DND-41 (cell line): ENCODE data around the gene BMP4.

Experiments used
- ATAC-seq: fragments of 200-7000 bp; cut with Tn5 transposase; 3 replicates; pipeline ENCODE4 v1.9.1; 2021; ENCODE audit warnings: low read depth; ENCODE audit not compliant: insufficient read depth
- DNase-seq: peaks from one replicate; pipeline ENCODE4 v3.0.0-alpha.2; 2020
- H2AFZ ChIP-seq: 2 replicates; pipeline ENCODE4 v1.6.0; 2012; ENCODE audit warnings: low read depth, low read length
- H3K27ac ChIP-seq: 2 replicates; pipeline ENCODE4 v1.5.1; 2012; ENCODE audit warnings: low read length, inconsistent platforms
- H3K27me3 ChIP-seq: fragments of 200-600 bp; sonication (generic); 2 replicates; pipeline ENCODE4 v1.6.0; 2012; ENCODE audit warnings: low read length, mild to moderate bottlenecking, inconsistent platforms; ENCODE audit not compliant: insufficient read depth, poor library complexity
- H3K36me3 ChIP-seq: 2 replicates; pipeline ENCODE4 v1.5.1; 2012; ENCODE audit warnings: low read length, inconsistent platforms; ENCODE audit not compliant: insufficient read depth
- H3K4me1 ChIP-seq: 2 replicates; pipeline ENCODE4 v1.5.1; 2012; ENCODE audit warnings: mild to moderate bottlenecking, low read length; ENCODE audit not compliant: insufficient read depth
- H3K4me2 ChIP-seq: 2 replicates; pipeline ENCODE4 v1.6.0; 2012; ENCODE audit warnings: mild to moderate bottlenecking, moderate library complexity, low read length, inconsistent platforms; ENCODE audit not compliant: insufficient read depth
- H3K4me3 ChIP-seq, 2 experiments: fragments of 200-600 bp in 1 of 2; shearing (Covaris generic) in 1 of 2; 2 replicates each; pipeline ENCODE4 v1.5.1; 2012 to 2016; ENCODE audit warnings: inconsistent platforms in 2 of 2, low read length in 2 of 2, mild to moderate bottlenecking in 2 of 2, low read depth in 1 of 2, moderate library complexity in 1 of 2
- H3K79me2 ChIP-seq: 2 replicates; pipeline ENCODE4 v1.6.0; 2012; ENCODE audit warnings: low read length, inconsistent platforms; ENCODE audit not compliant: insufficient read depth
- H3K9ac ChIP-seq: 2 replicates; pipeline ENCODE4 v1.6.0; 2012; ENCODE audit warnings: low read depth, mild to moderate bottlenecking, inconsistent platforms, low read length, moderate library complexity
- H3K9me3 ChIP-seq: 2 replicates; pipeline ENCODE4 v1.5.1; 2012; ENCODE audit warnings: low read length, moderate library complexity, mild to moderate bottlenecking, inconsistent platforms; ENCODE audit not compliant: insufficient read depth, severe bottlenecking
- H4K20me1 ChIP-seq: 2 replicates; pipeline ENCODE4 v1.6.0; 2012; ENCODE audit warnings: low read length; ENCODE audit not compliant: insufficient read depth
- EZH2 ChIP-seq: IDR thresholded peaks from 3 replicates; pipeline ENCODE4 v1.6.1; 2012; ENCODE audit warnings: borderline replicate concordance, low read depth, mild to moderate bottlenecking, moderate library complexity, low read length, inconsistent platforms; ENCODE audit not compliant: severe bottlenecking
- TF ChIP-seq, protein P1 (sequence below): IDR thresholded peaks from 2 replicates; pipeline ENCODE4 v1.5.1; 2012; ENCODE audit warnings: borderline replicate concordance, low read length, moderate library complexity, mild to moderate bottlenecking; ENCODE audit not compliant: poor library complexity, severe bottlenecking; ENCODE audit errors: extremely low read depth

Gene BMP4

GRCh38 chr14:53953002-53953827, 3.4 kb downstream of the BMP4 start:
- Histone ChIP-seq H3K4me1 (peaks cover 14% of the 10 kb centered on the region), H2AFZ (no peak overlapping the region), H3K9me3 (peaks cover 11% of the 10 kb centered on the region), H3K9ac (no peak overlapping the region), H4K20me1 (no peaks in the 10 kb centered on the region), H3K27ac (no peak overlapping the region), H3K4me3 (no peak overlapping the region), H3K4me2 (no peak overlapping the region), H3K27me3 (no peaks in the 10 kb centered on the region), H3K79me2 (no peaks in the 10 kb centered on the region), H3K36me3 (no peaks in the 10 kb centered on the region)
- no peak for TF ChIP-seq EZH2
- TF ChIP-seq, protein P1, sequence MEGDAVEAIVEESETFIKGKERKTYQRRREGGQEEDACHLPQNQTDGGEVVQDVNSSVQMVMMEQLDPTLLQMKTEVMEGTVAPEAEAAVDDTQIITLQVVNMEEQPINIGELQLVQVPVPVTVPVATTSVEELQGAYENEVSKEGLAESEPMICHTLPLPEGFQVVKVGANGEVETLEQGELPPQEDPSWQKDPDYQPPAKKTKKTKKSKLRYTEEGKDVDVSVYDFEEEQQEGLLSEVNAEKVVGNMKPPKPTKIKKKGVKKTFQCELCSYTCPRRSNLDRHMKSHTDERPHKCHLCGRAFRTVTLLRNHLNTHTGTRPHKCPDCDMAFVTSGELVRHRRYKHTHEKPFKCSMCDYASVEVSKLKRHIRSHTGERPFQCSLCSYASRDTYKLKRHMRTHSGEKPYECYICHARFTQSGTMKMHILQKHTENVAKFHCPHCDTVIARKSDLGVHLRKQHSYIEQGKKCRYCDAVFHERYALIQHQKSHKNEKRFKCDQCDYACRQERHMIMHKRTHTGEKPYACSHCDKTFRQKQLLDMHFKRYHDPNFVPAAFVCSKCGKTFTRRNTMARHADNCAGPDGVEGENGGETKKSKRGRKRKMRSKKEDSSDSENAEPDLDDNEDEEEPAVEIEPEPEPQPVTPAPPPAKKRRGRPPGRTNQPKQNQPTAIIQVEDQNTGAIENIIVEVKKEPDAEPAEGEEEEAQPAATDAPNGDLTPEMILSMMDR = no peak
- no peak for DNase-seq
- no peak for ATAC-seq

DNA sequence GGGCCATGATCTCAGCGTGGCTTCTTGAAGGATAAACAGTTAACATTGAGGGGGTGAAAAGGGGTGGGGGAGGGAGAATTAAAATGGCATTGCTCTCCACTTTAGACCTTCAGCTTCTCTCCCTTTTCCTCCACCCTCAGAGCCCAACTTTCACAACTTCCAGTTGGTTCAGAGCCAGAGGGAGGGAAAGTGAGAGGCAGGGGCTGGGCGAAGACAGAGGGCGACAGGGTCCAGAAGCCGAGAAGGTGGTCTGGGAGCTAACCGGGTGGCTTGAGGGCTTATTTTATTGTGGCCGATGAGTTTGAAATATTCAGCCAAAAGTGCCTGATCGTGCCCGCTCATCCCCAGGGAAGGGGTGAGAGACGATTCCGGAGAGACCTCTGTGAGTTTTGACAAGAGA, 4.1 kb downstream of the BMP4 start:
- H4K20me1 ChIP-seq = no peaks in the 10 kb centered on the region
- ATAC-seq (no peak), DNase-seq (no peak)
- TF ChIP-seq EZH2 = no peak
- TF ChIP-seq, protein P1 = no peak
- H3K4me1 ChIP-seq = peaks cover 10% of the 10 kb centered on the region
- H3K79me2 ChIP-seq = no peaks in the 10 kb centered on the region
- no peak overlapping the region for H3K4me3 ChIP-seq
- H3K9me3 ChIP-seq = peaks cover 11% of the 10 kb centered on the region
- H3K27ac ChIP-seq = no peak overlapping the region
- no peaks in the 10 kb centered on the region for H3K27me3 ChIP-seq
- no peak overlapping the region for H2AFZ ChIP-seq
- H3K4me2 ChIP-seq = no peak overlapping the region
- no peak overlapping the region for H3K9ac ChIP-seq
- no peaks in the 10 kb centered on the region for H3K36me3 ChIP-seq

DNA sequence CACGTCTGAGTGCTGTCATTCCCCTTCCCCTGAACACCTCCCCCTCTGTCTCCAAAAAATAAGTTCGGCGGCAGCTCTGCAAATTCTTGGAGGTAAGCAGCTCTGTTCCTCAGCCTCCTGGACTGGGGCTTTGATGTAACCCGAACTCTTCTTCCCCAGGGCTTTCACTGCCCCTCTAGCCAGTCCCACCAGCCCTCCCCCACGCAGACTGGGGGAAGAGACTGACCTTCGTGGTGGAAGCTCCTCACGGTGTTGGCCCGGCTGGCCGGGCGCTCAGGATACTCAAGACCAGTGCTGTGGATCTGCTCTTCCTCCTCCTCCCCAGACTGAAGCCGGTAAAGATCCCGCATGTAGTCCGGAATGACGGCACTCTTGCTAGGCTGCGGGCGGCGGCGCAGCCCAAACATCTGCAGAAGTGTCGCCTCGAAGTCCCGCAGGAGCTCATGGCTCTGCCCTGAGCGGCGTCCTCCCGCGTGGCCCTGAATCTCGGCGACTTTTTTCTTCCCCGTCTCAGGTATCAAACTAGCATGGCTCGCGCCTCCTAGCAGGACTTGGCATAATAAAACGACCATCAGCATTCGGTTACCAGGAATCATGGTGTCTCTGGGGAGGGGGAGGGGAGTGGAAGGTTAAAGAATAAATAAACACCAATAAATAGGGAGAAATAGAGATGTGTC, 4.9 kb downstream of the BMP4 start:
- Histone ChIP-seq H3K4me3 (no peak overlapping the region), H3K27me3 (no peaks in the 10 kb centered on the region), H3K4me1 (peaks cover 10% of the 10 kb centered on the region), H3K9me3 (peaks cover 11% of the 10 kb centered on the region), H3K79me2 (no peaks in the 10 kb centered on the region), H3K36me3 (no peaks in the 10 kb centered on the region), H4K20me1 (no peaks in the 10 kb centered on the region), H3K4me2 (no peak overlapping the region), H2AFZ (no peak overlapping the region), H3K27ac (no peak overlapping the region), H3K9ac (no peak overlapping the region)
- no peak for TF ChIP-seq EZH2
- TF ChIP-seq, protein P1 = no peak
- DNase-seq (no peak), ATAC-seq (no peak)
